ENCODE data around the gene FIP1L1. TPM values are rescaled to one million over a fixed set of nuclear protein-coding genes. Genes with fewer than 3 reads are reported as not detected.

FIP1L1 gene
- total and polyA plus RNA-seq, 9 of the 15 experiments (the other 6 are each of a cell fraction or from before 2014, with no cell fraction given) = 34.6 to 137 (median 72.0) TPM

GRCh38 chr4:53480909-53481308 lies 103.5 kb downstream of the FIP1L1 start:
- no peak overlapping the region for H3K4me2 ChIP-seq (ENCODE audit: insufficient read depth, low read length)
- no peaks in the 10 kb centered on the region for H3K9me3 ChIP-seq (replicated peaks; ENCODE audit: control insufficient read depth, insufficient read depth, low read depth, low read length)
- ChIA-PET POLR2A (interaction anchor here (0.6 kb wide), 1 partner anchor 20 kb away, joined by 3 read pairs; no protein-coding TSS in a partner anchor), CTCF (ENCODE audit: low intra/inter-chr PET ratio) (no interaction called here)
- H3K27ac ChIP-seq (ENCODE audit: extremely low read depth, low read depth, low read length) = no peak overlapping the region
- no peak overlapping the region for H2AFZ ChIP-seq (ENCODE audit: low read depth, low read length)
- no peaks in the 10 kb centered on the region for H4K20me1 ChIP-seq (replicated peaks; ENCODE audit: control insufficient read depth, insufficient read depth, low read length)
- no TSS peak for BruUV-seq (replicated peaks)
- H3K4me3 ChIP-seq = no peak overlapping the region
- H3K79me2 ChIP-seq (ENCODE audit: control insufficient read depth, insufficient read depth, low read length) = no peaks in the 10 kb centered on the region
- H3K4me1 ChIP-seq (replicated peaks in 1 of 2; ENCODE audit: control insufficient read depth in 2 of 2, insufficient read depth in 2 of 2, low read length in 2 of 2) = peaks cover 0 to 2% of the 10 kb centered on the region in 2 experiments; a peak in 2 of 5 replicates
- TF ChIP-seq, protein P1, sequence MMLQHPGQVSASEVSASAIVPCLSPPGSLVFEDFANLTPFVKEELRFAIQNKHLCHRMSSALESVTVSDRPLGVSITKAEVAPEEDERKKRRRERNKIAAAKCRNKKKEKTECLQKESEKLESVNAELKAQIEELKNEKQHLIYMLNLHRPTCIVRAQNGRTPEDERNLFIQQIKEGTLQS (IDR thresholded peaks at IDR 0.05) = no peak
- TF ChIP-seq, protein P1 (CRISPR knock-in tag; conservative IDR thresholded peaks at IDR 0.05) = no peak
- TF ChIP-seq C11orf30 (IDR thresholded peaks at IDR 0.05; ENCODE audit: low read depth) (0 out of 2 replicates have a peak, but pooled peaks have one; percentile 8), NFE2 (IDR thresholded peaks at IDR 0.05; ENCODE audit: low read depth) (peak; percentile 72), MAFG (tag; conservative IDR thresholded peaks at IDR 0.05) (0 out of 2 replicates have a peak, but pooled peaks have one; percentile 13)
- ATAC-seq (no peak), DNase-seq (ENCODE audit: extremely low read depth in 1 of 4, low spot score in 3 of 4) (no peak), FAIRE-seq (no peak)
- WGBS (ENCODE audit: insufficient coverage, low coverage, missing lambda C conversion rate) = 39% methylated on average over 2 of the region's 2 CpGs
- H3K9me1 ChIP-seq (ENCODE audit: control insufficient read depth, insufficient read depth, low read length) = no peaks in the 10 kb centered on the region
- intact Hi-C loops (cut with micrococcal nuclease) = no loop called here
- H3K36me3 ChIP-seq (ENCODE audit: control insufficient read depth, insufficient read depth, low read length) = no peaks in the 10 kb centered on the region
- H3K9ac ChIP-seq (ENCODE audit: insufficient read depth in 1 of 2, low read depth in 2 of 2, low read length in 2 of 2) = no peak overlapping the region
- in situ Hi-C loops (cut with MboI) = loop anchor here (25.0 kb wide), 1 partner anchor 756 kb away; the partner anchor contains the start of gene PDGFRA
- no peaks in the 10 kb centered on the region for H3K27me3 ChIP-seq (ENCODE audit: control insufficient read depth in 2 of 2, insufficient read depth in 2 of 2, low read length in 2 of 2)

DNA sequence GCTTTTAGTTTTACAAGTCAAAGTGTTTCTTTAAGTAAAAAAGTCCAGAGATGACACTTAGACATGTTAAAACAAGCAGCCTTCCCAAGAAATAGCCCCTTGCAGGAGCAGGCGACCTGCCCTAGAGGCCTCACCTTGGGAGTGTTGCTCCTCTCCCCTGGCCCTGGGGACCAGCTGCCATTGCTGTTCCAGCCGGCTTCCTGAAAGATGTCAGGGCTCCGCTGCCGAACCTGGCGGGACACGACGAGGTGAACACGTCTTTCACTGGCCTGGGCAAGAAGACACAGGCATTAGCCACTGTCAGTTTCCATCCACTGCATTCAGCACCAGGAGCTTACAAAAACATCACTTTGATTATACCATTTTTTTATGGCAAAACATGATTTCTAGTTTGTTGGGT lies 104.1 kb downstream of the FIP1L1 start:
- in situ Hi-C loops (cut with MboI) = loop anchor here (25.0 kb wide), 1 partner anchor 756 kb away; the partner anchor contains the start of gene PDGFRA
- no TSS peak for BruUV-seq (replicated peaks)
- no peaks in the 10 kb centered on the region for H3K9me3 ChIP-seq (replicated peaks; ENCODE audit: control insufficient read depth, insufficient read depth, low read depth, low read length)
- H2AFZ ChIP-seq (ENCODE audit: low read depth, low read length) = no peak overlapping the region
- no peak overlapping the region for H3K4me3 ChIP-seq
- no peak for DNase-seq (ENCODE audit: extremely low read depth in 1 of 4, low spot score in 3 of 4)
- WGBS (ENCODE audit: insufficient coverage, low coverage, missing lambda C conversion rate) = 54% methylated on average over 8 of the region's 8 CpGs
- no peaks in the 10 kb centered on the region for H3K36me3 ChIP-seq (ENCODE audit: control insufficient read depth, insufficient read depth, low read length)
- no peak overlapping the region for H3K27ac ChIP-seq (ENCODE audit: extremely low read depth, low read depth, low read length)
- no peak for FAIRE-seq
- ChIA-PET POLR2A (no interaction called here), CTCF (ENCODE audit: low intra/inter-chr PET ratio) (no interaction called here)
- H3K27me3 ChIP-seq (ENCODE audit: control insufficient read depth in 2 of 2, insufficient read depth in 2 of 2, low read length in 2 of 2) = no peaks in the 10 kb centered on the region
- no peaks in the 10 kb centered on the region for H3K79me2 ChIP-seq (ENCODE audit: control insufficient read depth, insufficient read depth, low read length)
- intact Hi-C loops (cut with micrococcal nuclease) = no loop called here
- H3K9ac ChIP-seq (ENCODE audit: insufficient read depth in 1 of 2, low read depth in 2 of 2, low read length in 2 of 2) = no peak overlapping the region
- peaks cover 0 to 2% of the 10 kb centered on the region in 2 experiments; a peak in 2 of 5 replicates for H3K4me1 ChIP-seq (replicated peaks in 1 of 2; ENCODE audit: control insufficient read depth in 2 of 2, insufficient read depth in 2 of 2, low read length in 2 of 2)
- ATAC-seq = no peak
- H3K4me2 ChIP-seq (ENCODE audit: insufficient read depth, low read length) = no peak overlapping the region
- no peaks in the 10 kb centered on the region for H3K9me1 ChIP-seq (ENCODE audit: control insufficient read depth, insufficient read depth, low read length)
- H4K20me1 ChIP-seq (replicated peaks; ENCODE audit: control insufficient read depth, insufficient read depth, low read length) = no peaks in the 10 kb centered on the region
- TF ChIP-seq UBTF (IDR thresholded peaks at IDR 0.05; ENCODE audit: borderline replicate concordance in 1 of 2, low read depth in 2 of 2, low read length in 2 of 2) (no peak), SREBF2 (CRISPR knock-in tag; IDR thresholded peaks at IDR 0.05) (no peak), GTF2F1 (IDR thresholded peaks at IDR 0.05; ENCODE audit: low read depth, low read length) (no peak), SNAPC5 (CRISPR knock-in tag; IDR thresholded peaks at IDR 0.05) (no peak)

Measured in K562 (cell line).